ENCODE data around the gene PCBP4.

Gene PCBP4

DNA sequence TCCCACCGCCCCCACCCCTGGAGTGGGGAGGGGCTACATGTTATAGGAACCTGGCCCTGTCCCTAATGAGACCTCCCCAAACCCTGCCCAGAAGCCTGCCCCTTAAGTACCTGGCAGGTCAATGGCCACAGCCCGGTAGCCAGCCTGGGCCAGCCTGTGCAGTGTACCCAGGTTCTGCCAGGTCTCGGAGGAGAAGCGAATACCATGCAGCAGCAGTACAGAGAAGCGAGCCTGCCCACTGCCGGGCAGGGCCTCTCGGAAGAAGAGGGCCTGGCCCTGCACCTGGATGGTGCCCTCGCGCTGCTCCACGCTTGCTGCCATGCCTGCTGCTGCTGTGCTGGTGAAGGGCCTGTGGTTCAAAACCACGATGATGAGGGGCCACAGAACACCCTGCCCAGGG lies 4.1 kb upstream of the PCBP4 start:
- DNase-seq (ENCODE audit: low spot score): no peak

DNA sequence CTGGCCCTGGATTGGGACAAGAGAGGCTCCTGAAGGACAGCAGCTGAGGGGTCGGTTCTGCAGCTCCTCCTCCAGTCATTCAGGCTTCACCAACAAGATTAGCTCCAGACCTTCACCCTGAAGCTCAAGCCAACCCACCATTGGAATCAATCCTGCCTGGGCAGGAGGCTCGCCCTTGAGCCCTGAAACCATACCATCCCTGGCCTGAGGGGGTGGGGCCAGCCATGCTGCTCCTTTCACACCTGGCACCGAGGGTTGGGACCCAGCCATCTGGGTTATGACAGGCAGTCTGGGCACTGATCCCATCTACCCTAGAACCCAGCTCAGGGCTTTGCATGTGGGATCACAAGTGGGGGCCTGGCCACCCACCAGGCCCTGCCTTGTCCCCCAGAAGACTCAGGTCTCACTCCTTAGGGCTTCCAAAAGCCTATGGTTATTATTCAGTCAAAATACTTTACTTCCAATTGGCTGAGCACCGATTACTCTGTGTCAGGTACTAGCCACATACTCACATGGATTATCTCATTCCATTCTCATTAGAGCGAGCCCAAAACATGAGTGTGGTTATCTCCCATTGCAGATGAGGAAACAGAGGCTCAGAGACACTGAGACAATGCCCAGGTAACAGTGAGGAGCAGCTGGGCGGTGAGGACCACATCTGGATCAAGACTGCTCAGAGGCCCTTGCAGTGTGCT lies 3.5 kb upstream of the PCBP4 start:
- no peak for DNase-seq (ENCODE audit: low spot score)

- DNase-seq (ENCODE audit: low spot score): no peak
Observed at GRCh38 chr3:51969841-51970240, 2.6 kb upstream of the PCBP4 start.

GRCh38 chr3:51968883-51969678 lies 1.8 kb upstream of the PCBP4 start:
- DNase-seq (ENCODE audit: low spot score): no peak

- DNase-seq (ENCODE audit: low spot score): no peak
Observed at GRCh38 chr3:51968170-51968775, 1.0 kb upstream of the PCBP4 start.

GRCh38 chr3:51966922-51967383 lies 301 bp downstream of the PCBP4 start:
- DNase-seq (ENCODE audit: low spot score): no peak

DNA sequence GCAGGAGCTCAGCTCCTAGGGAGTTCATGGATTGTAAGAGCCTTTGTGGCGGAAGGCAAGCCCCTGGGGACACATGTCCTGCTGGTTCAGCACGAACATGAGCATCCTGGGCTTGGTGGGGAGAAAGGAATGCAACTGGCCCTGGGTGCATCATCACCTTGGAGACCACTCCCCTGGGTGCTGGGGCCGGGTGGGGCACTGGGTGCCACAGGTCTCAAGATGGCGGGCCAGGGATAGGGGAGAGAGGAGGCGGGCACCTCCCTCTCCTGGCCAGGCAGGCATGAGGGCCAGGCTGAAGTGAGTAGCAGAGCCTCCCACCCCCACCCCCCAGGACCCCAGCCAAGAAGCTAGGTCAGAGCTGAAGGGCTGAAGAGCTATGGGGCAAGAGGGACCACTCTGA lies 768 bp downstream of the PCBP4 start:
- no peak for DNase-seq (ENCODE audit: low spot score)

- no peak for DNase-seq (ENCODE audit: low spot score)
Observed at GRCh38 chr3:51966016-51966415, 1.2 kb downstream of the PCBP4 start.

DNA sequence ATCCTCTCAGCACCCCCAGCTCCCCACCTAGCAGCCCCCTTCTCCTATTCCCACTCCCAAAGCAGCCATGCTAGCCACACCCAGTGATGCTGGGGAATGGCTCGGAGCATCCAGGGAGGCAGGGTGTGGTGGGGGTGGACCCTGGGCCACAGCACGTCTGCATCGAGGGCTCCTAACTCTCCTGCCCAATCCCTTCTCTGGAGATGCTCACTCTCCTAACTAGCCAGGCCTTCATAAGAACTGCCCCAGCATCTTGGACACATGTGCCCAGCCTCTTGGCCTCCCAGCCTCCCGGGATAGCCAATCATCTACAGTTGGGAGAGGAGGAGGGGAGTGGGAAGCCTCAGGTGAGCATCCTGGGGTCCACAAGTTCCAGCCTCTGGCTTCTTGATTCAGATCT lies 2.7 kb downstream of the PCBP4 start:
- no peak for DNase-seq (ENCODE audit: low spot score)

- DNase-seq (ENCODE audit: low spot score): no peak
Observed at GRCh38 chr3:51963951-51964451, 3.3 kb downstream of the PCBP4 start.

DNA sequence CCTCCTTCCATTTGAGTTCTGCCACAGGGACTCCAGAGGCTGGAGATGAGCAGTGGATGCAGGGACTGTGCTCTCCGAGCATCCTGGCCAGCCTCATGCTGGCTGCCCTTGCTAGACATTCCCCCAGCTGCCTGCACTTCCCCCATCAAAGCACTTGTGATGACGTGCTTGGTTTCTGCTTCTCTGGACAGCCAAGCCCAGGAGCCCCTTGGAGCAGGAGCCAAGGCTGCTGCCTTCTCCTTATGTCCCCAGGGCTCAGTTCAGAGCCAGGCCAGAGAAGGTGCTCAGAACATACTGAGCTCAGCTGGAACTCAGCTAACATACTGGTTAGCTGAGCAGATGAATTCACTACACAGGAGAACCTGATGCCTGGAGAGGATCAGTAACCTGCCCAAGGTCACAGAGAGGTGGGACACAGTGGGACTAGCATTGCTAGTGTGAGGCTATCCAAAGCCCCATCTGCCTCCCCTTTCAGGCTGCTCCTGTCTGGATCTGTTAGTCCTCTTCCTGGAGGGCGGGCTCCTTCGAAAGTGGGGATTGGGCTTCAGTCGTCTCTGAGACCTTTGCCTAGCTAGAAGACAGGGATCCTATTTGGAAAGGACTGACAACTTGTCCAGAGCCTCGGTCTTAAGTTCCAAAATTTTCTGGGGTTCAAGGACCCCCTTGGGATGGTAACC lies 4.3 kb downstream of the PCBP4 start:
- no peak for DNase-seq (ENCODE audit: low spot score)

GRCh38 chr3:51961602-51962569 lies 5.4 kb downstream of the PCBP4 start:
- no peak for DNase-seq (ENCODE audit: low spot score)

- DNase-seq (ENCODE audit: low spot score): no peak
Observed at GRCh38 chr3:51961011-51961410, 6.2 kb downstream of the PCBP4 start.

DNA sequence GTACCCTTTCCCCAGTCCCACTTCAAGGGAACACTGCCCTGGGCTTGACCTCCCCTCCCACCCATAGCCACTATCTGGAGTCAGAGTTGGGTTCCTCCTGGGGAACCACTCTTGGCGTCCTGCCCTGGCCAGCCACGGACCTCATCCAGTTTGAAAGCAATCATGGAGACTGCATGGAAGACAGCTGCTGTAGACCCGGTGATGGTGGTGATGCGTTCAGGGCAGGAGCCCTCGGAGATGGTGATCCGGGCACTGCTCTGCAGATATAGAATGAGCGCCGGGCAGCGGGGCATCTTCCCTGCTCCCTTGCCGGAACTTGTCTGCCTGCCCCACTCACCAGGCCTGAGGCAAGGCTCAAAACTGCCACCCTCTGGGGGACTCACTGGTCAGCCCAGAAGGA lies 6.9 kb downstream of the PCBP4 start:
- DNase-seq (ENCODE audit: low spot score): no peak

DNA sequence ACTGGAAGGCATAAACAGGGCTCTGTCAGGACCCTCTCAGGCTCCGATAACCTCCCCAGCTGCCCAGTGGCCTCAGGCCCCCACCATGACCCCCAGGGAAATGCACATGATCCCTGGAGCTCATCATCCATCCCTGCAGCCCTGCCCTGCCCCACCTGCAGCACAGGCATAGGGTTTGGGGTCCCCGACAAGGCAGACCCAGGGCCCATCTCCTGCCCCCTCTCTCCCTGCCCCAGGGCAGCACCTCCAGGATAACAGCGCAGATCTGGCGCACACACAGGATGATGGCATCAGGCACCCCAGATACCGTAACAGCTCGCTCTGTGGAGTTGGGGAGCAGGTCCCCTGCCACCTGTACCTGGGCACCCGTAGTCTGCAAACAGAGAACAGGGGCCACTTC lies 7.6 kb downstream of the PCBP4 start:
- DNase-seq (ENCODE audit: low spot score): no peak

DNA sequence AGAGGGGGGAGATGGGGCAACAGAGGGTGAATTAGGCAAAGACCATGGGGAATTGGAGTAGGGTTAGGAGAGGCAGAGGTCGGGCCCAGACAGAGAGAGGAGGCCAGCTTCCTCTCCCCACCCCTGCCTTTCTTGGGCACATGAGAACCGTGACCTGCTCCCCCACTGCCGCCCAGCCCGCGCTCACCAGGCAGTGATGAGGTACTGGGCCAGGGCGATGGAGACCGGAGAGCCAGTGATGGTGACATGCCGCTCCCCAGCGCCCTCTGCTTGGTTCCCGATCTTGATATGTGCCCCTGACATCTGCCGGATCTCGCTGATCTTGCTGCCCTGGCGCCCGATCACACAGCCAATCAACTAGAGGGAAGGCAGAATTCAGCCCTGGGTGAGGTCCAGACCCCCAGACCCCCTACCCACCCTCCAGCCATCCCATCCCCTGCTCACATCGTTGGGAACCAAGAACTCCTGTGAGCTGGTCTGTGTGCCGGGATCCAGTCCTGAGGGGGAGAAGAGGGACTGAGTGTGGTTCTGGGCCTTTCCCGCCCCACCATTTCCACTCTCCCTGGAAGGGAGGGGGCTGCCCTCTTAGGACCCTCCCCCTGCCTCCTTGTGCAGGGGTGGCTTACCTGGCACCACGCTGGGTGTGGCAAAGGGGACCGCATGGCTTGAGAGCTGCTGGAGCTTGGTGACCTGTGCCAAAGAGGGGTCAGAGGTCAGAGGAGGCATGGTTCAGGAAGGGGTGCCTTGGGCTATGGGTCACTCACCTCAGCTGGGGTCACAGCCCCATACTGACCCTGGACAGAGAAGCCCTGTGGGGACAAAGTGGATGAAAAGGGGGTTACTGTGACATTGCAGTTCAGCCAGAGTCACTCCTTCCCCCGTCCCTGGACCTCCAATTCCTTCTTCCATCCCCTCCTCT lies 8.4 kb downstream of the PCBP4 start:
- no peak for DNase-seq (ENCODE audit: low spot score)

DNA sequence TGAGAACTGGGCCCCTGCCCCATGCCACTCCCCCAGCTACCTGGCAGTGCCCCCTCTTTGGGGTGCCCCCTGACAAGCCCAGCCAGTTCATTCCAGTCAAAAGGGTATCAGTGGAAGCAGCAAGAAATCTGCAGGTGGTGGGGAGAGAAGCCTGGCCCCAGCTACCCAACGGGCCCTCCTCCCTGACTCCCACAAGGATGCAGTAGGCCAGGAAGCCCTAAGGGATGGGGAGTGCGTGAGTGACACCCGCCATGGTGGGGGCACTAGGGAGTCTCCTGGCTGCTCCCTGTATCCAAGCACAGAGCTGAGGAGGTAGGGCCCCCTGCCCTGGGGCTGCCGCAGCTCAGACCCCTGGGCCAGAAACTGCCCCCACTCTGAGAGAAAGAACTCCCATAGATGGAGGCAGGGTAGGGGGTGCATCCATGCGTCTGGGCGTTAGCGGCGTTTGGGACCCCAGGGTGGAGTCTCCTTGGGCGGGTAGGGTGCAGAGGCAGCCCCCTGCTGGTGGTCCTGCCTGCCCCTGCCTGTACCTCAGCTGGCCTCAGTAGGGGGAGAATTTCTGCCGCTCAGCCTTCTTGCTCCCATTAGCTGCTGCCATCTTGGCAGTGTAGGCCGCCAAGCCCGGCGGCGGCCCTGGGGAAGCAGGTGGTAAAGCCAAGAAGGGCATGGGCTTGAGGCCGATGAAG lies 9.6 kb downstream of the PCBP4 start:
- no peak for DNase-seq (ENCODE audit: low spot score)

DNA sequence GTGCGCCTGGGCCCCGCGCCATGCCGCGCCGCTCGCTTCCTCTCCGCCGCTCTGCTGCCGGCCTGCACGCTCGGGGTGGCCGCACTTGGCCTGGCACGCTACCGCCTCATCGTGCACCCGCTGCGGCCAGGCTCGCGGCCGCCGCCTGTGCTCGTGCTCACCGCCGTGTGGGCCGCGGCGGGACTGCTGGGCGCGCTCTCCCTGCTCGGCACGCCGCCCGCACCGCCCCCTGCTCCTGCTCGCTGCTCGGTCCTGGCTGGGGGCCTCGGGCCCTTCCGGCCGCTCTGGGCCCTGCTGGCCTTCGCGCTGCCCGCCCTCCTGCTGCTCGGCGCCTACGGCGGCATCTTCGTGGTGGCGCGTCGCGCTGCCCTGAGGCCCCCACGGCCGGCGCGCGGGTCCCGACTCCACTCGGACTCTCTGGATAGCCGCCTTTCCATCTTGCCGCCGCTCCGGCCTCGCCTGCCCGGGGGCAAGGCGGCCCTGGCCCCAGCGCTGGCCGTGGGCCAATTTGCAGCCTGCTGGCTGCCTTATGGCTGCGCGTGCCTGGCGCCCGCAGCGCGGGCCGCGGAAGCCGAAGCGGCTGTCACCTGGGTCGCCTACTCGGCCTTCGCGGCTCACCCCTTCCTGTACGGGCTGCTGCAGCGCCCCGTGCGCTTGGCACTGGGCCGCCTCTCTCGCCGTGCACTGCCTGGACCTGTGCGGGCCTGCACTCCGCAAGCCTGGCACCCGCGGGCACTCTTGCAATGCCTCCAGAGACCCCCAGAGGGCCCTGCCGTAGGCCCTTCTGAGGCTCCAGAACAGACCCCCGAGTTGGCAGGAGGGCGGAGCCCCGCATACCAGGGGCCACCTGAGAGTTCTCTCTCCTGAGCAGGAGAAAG lies 11.1 kb downstream of the PCBP4 start:
- peak; percentile 75 for DNase-seq (ENCODE audit: low spot score)

All from AG08396 (cell line).